ENCODE data around the gene IGSF11.
A peak's percentile ranks its signal among the peaks of the same experiment; 100 is the strongest.
"Not testable (repeated sequence)": the region's sequence is repeated elsewhere in the genome, so short reads cannot be mapped to it uniquely, and the experiment has no call there.

Gene IGSF11

GRCh38 chr3:118988198-118989130 lies 46.2 kb downstream of the IGSF11 start:
- DNase-seq: no peak

GRCh38 chr3:118987477-118987876 lies 47.2 kb downstream of the IGSF11 start:
- DNase-seq: no peak

- DNase-seq: peak; percentile 2
Measured at GRCh38 chr3:118986734-118987133, 47.9 kb downstream of the IGSF11 start.

- DNase-seq: no peak
Measured at GRCh38 chr3:118984699-118985098, 49.9 kb downstream of the IGSF11 start.

- DNase-seq: no peak
Measured at GRCh38 chr3:118981494-118982134, 53.0 kb downstream of the IGSF11 start.

- no peak for DNase-seq
Measured at GRCh38 chr3:118980832-118981231, 53.8 kb downstream of the IGSF11 start.

- no peak for DNase-seq
Measured at GRCh38 chr3:118978393-118978758, 56.3 kb downstream of the IGSF11 start.

- no peak for DNase-seq
Measured at GRCh38 chr3:118977671-118978392, 56.8 kb downstream of the IGSF11 start.

- DNase-seq: no peak
Measured at GRCh38 chr3:118977118-118977517, 57.5 kb downstream of the IGSF11 start.

- not testable (repeated sequence) for DNase-seq
Measured at GRCh38 chr3:118975476-118975875, 59.2 kb downstream of the IGSF11 start.

GRCh38 chr3:118974356-118975097 lies 60.1 kb downstream of the IGSF11 start:
- DNase-seq: no peak

GRCh38 chr3:118973050-118973449 lies 61.6 kb downstream of the IGSF11 start:
- DNase-seq: no peak

GRCh38 chr3:118970819-118971218 lies 63.8 kb downstream of the IGSF11 start:
- DNase-seq: no peak

GRCh38 chr3:118968640-118969039 lies 66.0 kb downstream of the IGSF11 start:
- DNase-seq: no peak

GRCh38 chr3:118968111-118968510 lies 66.5 kb downstream of the IGSF11 start:
- DNase-seq: no peak

GRCh38 chr3:118966700-118967099 lies 67.9 kb downstream of the IGSF11 start:
- no peak for DNase-seq

- no peak for DNase-seq
Measured at GRCh38 chr3:118963711-118964110, 70.9 kb downstream of the IGSF11 start.

- DNase-seq: no peak
Measured at GRCh38 chr3:118960876-118961450, 73.7 kb downstream of the IGSF11 start.

GRCh38 chr3:118955914-118956556 lies 78.6 kb downstream of the IGSF11 start:
- DNase-seq: peak; percentile 1

GRCh38 chr3:118951089-118951488 lies 83.6 kb downstream of the IGSF11 start:
- DNase-seq: no peak

- DNase-seq: no peak
Measured at GRCh38 chr3:118949113-118949760, 85.4 kb downstream of the IGSF11 start.

Measured in hematopoietic multipotent progenitor cell treated with erythropoietin and hydrocortisone succinate and interleukin-3 and kit ligand, for 4 days (in vitro differentiated cells).